ENCODE results near the gene ING3.

The ING3 gene

GRCh38 chr7:120993553-120994191 is 43.1 kb downstream of the ING3 start:
- TF ChIP-seq ZNF560 (tag by site-specific recombination; IDR thresholded peaks at IDR 0.05; ENCODE audit: borderline replicate concordance) (no peak), ZNF37A (tag by site-specific recombination; IDR thresholded peaks at IDR 0.05) (no peak), ZNF677 (tag by site-specific recombination; IDR thresholded peaks at IDR 0.05) (no peak), ZBTB1 (tag by site-specific recombination; IDR thresholded peaks at IDR 0.05) (no peak), SALL2 (tag by site-specific recombination; IDR thresholded peaks at IDR 0.05; ENCODE audit: borderline replicate concordance) (no peak), EGR2 (tag by site-specific recombination; IDR thresholded peaks at IDR 0.05; ENCODE audit: low read depth) (no peak), ZNF223 (tag by site-specific recombination; IDR thresholded peaks at IDR 0.05) (no peak), ZNF48 (tag by site-specific recombination; IDR thresholded peaks at IDR 0.05) (no peak), ZNF239 (tag by site-specific recombination; IDR thresholded peaks at IDR 0.05) (no peak), ZBTB17 (tag by site-specific recombination; IDR thresholded peaks at IDR 0.05) (no peak), ZNF837 (tag by site-specific recombination; IDR thresholded peaks at IDR 0.05) (no peak), ZBTB20 (tag by site-specific recombination; IDR thresholded peaks at IDR 0.05) (no peak), ZNF610 (tag by site-specific recombination; IDR thresholded peaks at IDR 0.05; ENCODE audit: borderline replicate concordance) (no peak), FEZF1 (tag by site-specific recombination; IDR thresholded peaks at IDR 0.05) (no peak), ZNF404 (tag by site-specific recombination; IDR thresholded peaks at IDR 0.05) (no peak), OVOL3 (tag by site-specific recombination; IDR thresholded peaks at IDR 0.05) (no peak), IKZF3 (tag by site-specific recombination; IDR thresholded peaks at IDR 0.05) (no peak), ZNF341 (tag by site-specific recombination; IDR thresholded peaks at IDR 0.05; ENCODE audit: low read depth) (no peak), ZNF280C (tag by site-specific recombination; IDR thresholded peaks at IDR 0.05) (no peak), ZNF350 (tag by site-specific recombination; IDR thresholded peaks at IDR 0.05) (no peak)
- Histone ChIP-seq H3K4me1 (ENCODE audit: control insufficient read depth, insufficient read depth, low read length) (no peaks in the 10 kb centered on the region), H3K27ac (ENCODE audit: extremely low read depth, low read depth, low read length) (no peak overlapping the region), H3K9me3 (ENCODE audit: control insufficient read depth, insufficient read depth, low read depth, low read length) (no peaks in the 10 kb centered on the region), H3K36me3 (ENCODE audit: control insufficient read depth in 2 of 2, insufficient read depth in 1 of 2, low read length in 2 of 2) (no peaks in the 10 kb centered on the region), H3K4me3 (ENCODE audit: low read depth, low read length) (no peak overlapping the region)
- POLR2A ChIA-PET = no interaction called here
- CTCF ChIA-PET = no interaction called here

- Histone ChIP-seq H3K9me3 (ENCODE audit: control insufficient read depth, insufficient read depth, low read depth, low read length) (no peaks in the 10 kb centered on the region), H3K4me1 (ENCODE audit: control insufficient read depth, insufficient read depth, low read length) (no peaks in the 10 kb centered on the region), H3K27ac (ENCODE audit: extremely low read depth, low read depth, low read length) (no peak overlapping the region), H3K4me3 (ENCODE audit: low read depth, low read length) (no peak overlapping the region), H3K36me3 (ENCODE audit: control insufficient read depth in 2 of 2, insufficient read depth in 1 of 2, low read length in 2 of 2) (no peaks in the 10 kb centered on the region)
- ChIA-PET CTCF (interaction anchor here (0.8 kb wide), 1 partner anchor 113 kb away, joined by 3 read pairs; no protein-coding TSS in a partner anchor), POLR2A (no interaction called here)
- TF ChIP-seq REST (tag by site-specific recombination; IDR thresholded peaks at IDR 0.05) (no peak), ZNF155 (tag by site-specific recombination; IDR thresholded peaks at IDR 0.05) (no peak), ZNF645 (tag by site-specific recombination; IDR thresholded peaks at IDR 0.05) (no peak), OVOL3 (tag by site-specific recombination; IDR thresholded peaks at IDR 0.05) (no peak), ZNF175 (tag by site-specific recombination; IDR thresholded peaks at IDR 0.05) (no peak), ZNF133 (tag by site-specific recombination; IDR thresholded peaks at IDR 0.05) (no peak), ZNF776 (tag by site-specific recombination; IDR thresholded peaks at IDR 0.05; ENCODE audit: borderline replicate concordance) (no peak), EGR2 (tag by site-specific recombination; IDR thresholded peaks at IDR 0.05; ENCODE audit: low read depth) (no peak)
Measured at GRCh38 chr7:120994512-120995410, 44.2 kb downstream of the ING3 start.
